Tibial artery (tissue), 4 donors: ENCODE data around the gene SND1.
"Not testable (repeated sequence)": the region's sequence is repeated elsewhere in the genome, so short reads cannot be mapped to it uniquely, and the experiment has no call there.

Experiments used
- DNase-seq, 2 donors: peaks; one replicate each; pipeline ENCODE4 v3.0.0-alpha.2; 2019
- H3K27ac ChIP-seq, 2 donors: fragments of 200-600 bp; sonication (generic) in 1 of 2; 1 replicate in 1 of 2; 2 replicates in 1 of 2; pipeline ENCODE4 v1.5.1; 2018 to 2019; ENCODE audit warnings: mild to moderate bottlenecking in 1 of 2
- H3K27me3 ChIP-seq, 2 donors: fragments of 200-600 bp; sonication (generic) in 1 of 2; one replicate each; pipeline versions ENCODE4 v1.5.1 to v1.6.0; 2016 to 2019
- H3K36me3 ChIP-seq, 3 donors: fragments of 200-600 bp; sonication (generic) in 2 of 3; one replicate each; pipeline ENCODE4 v1.5.1; 2016 to 2019; ENCODE audit warnings: mild to moderate bottlenecking in 2 of 3
- H3K4me1 ChIP-seq, 4 donors: fragments of 200-600 bp; sonication (generic) in 2 of 4; 1 replicate in 3 of 4; 2 replicates in 1 of 4; pipeline ENCODE4 v1.5.1; 2016 to 2019
- H3K4me3 ChIP-seq, 2 donors: fragments of 200-600 bp; sonication (generic) in 1 of 2; 1 replicate in 1 of 2; 2 replicates in 1 of 2; pipeline ENCODE4 v1.5.1; 2018 to 2019; ENCODE audit warnings: mild to moderate bottlenecking in 2 of 2
- H3K9me3 ChIP-seq, 3 donors: fragments of 200-600 bp; sonication (generic) in 1 of 3; one replicate each; pipeline ENCODE4 v1.5.1; 2016 to 2019
- intact Hi-C: fragments of 100-400 bp; cut with DNase I; formaldehyde crosslinking; loops from one replicate; pipeline ENCODE4 v1.15.0; 2023; ENCODE audit warnings: low total_unique reads
- TF ChIP-seq, protein P1 (sequence below), 2 experiments: fragments of 200-600 bp in 1 of 2; fragments of 450-650 bp in 1 of 2; IDR thresholded peaks; one replicate each; pipeline ENCODE4 v1.5.1; 2017 to 2019; ENCODE audit warnings: antibody characterized with exemption in 2 of 2, mild to moderate bottlenecking in 1 of 2, moderate library complexity in 1 of 2

SND1 gene

DNA sequence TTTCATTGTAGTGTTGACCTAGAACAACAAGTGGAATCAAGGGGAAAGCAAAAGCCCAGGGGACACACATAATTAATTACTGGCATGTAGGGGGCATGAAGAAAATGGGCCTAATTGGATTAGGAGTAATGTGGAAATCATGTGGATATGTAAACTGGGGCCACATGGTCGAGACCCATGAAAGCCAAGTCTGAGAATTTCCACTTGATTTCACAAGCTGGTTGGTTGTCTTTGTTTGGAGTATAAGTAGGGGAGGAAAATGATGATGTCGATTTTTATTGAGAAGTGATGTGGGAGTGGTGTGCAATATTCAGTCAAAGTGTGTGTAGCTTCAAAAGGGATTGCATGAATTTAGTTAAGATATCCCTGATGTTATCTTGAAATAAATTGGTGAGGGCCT is 247.4 kb downstream of the SND1 start:
- H3K27ac ChIP-seq: no peak overlapping the region
- no peaks in the 10 kb centered on the region for H3K27me3 ChIP-seq
- peaks cover 0 to 34% (median 7%) of the 10 kb centered on the region in 4 donors for H3K4me1 ChIP-seq
- no peak for DNase-seq
- no peaks in the 10 kb centered on the region for H3K9me3 ChIP-seq
- H3K36me3 ChIP-seq: no peaks in the 10 kb centered on the region
- no peak overlapping the region for H3K4me3 ChIP-seq
- intact Hi-C loops: no loop called here
- TF ChIP-seq, protein P1, sequence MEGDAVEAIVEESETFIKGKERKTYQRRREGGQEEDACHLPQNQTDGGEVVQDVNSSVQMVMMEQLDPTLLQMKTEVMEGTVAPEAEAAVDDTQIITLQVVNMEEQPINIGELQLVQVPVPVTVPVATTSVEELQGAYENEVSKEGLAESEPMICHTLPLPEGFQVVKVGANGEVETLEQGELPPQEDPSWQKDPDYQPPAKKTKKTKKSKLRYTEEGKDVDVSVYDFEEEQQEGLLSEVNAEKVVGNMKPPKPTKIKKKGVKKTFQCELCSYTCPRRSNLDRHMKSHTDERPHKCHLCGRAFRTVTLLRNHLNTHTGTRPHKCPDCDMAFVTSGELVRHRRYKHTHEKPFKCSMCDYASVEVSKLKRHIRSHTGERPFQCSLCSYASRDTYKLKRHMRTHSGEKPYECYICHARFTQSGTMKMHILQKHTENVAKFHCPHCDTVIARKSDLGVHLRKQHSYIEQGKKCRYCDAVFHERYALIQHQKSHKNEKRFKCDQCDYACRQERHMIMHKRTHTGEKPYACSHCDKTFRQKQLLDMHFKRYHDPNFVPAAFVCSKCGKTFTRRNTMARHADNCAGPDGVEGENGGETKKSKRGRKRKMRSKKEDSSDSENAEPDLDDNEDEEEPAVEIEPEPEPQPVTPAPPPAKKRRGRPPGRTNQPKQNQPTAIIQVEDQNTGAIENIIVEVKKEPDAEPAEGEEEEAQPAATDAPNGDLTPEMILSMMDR (IDR thresholded peaks at IDR 0.05): no peak

DNA sequence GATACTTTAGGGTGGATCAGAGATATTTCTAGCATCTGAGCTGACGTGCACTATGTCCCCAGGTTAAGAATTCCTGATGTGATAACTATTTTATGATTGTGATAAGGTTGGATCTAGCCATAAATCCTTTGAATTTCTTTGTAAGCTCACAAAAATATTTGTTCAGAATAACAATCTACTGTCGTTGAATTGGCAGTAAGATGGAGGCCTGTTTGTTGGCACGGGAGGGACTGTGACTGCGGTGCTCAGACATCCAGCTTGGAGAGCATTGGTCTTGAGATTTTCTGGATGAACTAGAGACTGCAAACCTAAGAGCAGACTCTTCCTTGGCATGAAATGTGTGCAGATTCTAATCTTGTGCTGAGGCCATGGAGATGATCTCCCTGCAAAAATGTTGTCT is 248.1 kb downstream of the SND1 start:
- H3K4me1 ChIP-seq: peaks cover 0 to 34% (median 7%) of the 10 kb centered on the region in 4 donors
- no peak overlapping the region for H3K4me3 ChIP-seq
- no peaks in the 10 kb centered on the region for H3K9me3 ChIP-seq
- DNase-seq: no peak
- intact Hi-C loops: no loop called here
- H3K27me3 ChIP-seq: no peaks in the 10 kb centered on the region
- TF ChIP-seq, protein P1 (IDR thresholded peaks at IDR 0.05): no peak
- no peak overlapping the region for H3K27ac ChIP-seq
- H3K36me3 ChIP-seq: no peaks in the 10 kb centered on the region

DNA sequence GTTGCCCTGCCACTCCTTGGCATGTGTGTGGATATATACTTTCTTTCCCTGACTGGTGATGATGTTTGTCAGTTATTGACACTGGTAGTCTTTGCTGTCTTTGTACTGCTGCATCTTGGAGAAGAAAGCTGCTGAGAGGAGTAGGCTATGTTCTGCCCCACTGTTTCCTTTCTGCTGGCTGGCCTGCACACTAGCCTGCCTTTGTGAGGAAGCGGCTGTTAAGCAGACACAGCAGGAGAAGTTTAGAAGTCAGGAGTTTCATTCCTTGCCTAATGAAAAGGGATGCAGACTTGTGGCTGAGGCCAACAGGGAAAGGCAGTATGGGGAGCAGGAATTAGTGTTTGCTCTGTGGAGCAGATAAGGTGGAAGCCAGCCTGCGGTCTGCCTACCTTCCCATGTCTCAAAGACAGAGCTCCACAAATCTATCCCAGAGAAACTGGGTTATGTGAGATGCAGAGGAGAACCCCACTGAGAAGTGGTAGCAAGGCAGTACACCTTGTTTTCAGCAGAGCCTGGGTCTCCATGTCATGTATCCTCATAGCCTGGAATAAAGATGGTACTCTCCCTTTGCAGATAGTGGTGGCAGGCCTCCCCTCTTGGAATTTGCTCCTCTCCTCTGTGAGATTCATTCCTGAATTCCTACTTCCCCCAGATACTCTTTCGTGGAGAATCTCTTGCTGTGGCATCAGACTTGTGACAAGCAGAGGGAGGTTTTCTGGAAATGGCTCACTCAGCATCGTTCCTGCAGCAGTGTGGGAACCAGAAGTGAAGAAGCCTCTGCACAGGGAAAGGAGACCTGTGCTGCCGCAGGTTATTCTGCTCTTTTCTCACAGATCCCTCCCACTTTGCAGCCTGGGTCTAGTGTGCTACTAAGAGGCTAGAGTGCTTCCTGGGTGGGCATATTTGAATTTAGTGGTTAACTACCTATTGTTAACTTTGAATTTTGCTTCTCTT is 249.0 kb downstream of the SND1 start:
- Histone ChIP-seq H3K4me3 (no peak overlapping the region), H3K27me3 (no peaks in the 10 kb centered on the region), H3K36me3 (no peaks in the 10 kb centered on the region), H3K4me1 (peaks cover 0 to 34% (median 10%) of the 10 kb centered on the region in 4 donors), H3K27ac (no peak overlapping the region), H3K9me3 (no peaks in the 10 kb centered on the region)
- intact Hi-C loops: no loop called here
- TF ChIP-seq, protein P1 (IDR thresholded peaks at IDR 0.05): no peak
- no peak for DNase-seq

DNA sequence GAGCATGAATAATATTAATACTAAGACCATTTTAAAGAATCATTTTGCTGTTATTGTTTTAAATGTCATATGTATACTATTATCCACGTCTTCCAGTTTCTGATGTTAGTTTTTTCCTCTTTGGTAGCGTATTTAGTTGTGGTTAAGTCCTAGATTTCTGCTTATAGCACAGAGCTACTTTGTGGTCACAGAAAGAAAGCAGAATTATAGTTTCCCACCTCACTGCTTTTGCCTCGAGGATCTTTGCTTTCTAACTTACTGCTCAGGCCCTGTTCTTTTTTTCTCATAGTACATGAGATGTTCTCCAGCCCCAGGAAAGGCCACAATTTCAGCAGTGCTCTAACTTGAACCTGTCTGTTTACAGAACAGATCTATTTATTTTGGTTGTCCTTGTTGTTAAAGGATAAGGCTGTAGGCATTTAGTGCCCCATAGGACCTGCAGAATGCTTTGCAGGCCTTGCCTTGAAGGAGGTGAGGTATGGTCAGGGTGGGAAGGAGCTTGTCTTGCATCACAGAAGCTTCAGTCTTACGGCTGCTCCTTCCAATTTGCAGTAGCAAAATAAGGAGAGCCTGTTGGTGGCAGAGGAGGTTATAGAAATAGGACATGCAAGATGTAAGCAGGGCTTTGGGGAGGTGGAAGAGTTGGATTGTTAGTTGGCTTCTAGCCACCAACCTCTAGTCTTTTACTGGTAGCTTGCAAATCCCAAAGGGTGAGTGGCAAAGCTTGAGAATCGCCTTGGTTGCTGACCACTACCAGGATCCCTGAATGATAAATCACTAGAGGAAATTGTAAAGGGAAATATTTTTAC is 250.1 kb downstream of the SND1 start:
- H3K27ac ChIP-seq: no peak overlapping the region
- intact Hi-C loops: no loop called here
- TF ChIP-seq, protein P1 (IDR thresholded peaks at IDR 0.05): no peak
- no peaks in the 10 kb centered on the region for H3K9me3 ChIP-seq
- no peak overlapping the region for H3K4me3 ChIP-seq
- peaks cover 0 to 28% (median 10%) of the 10 kb centered on the region in 4 donors for H3K4me1 ChIP-seq
- no peak for DNase-seq
- H3K36me3 ChIP-seq: no peaks in the 10 kb centered on the region
- H3K27me3 ChIP-seq: no peaks in the 10 kb centered on the region

DNA sequence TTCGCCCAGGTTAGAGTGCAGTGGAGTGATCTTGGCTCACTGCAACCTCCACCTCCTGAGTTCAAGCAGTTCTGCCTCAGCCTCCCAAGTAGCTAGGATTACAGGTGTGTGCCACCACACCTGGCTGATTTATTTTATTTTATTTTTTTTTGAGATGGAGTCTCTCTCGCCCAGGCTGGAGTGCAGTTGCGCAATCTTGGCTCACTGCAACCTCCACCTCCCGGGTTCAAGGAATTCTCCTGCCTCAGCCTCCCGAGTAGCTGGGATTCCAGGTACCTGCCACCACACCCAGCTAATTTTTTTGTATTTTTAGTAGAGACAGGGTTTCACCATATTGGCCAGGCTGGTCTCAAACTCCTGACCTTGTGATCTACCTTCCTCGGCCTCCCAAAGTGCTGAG is 250.8 kb downstream of the SND1 start:
- H3K36me3 ChIP-seq: not testable (repeated sequence)

More for the DNA sequence above, 250.8 kb downstream of the SND1 start:
- H3K4me1 ChIP-seq: peaks cover 0 to 24% (median 10%) of the 10 kb centered on the region in 4 donors
- H3K4me3 ChIP-seq, intact Hi-C loops, H3K27me3 ChIP-seq, H3K27ac ChIP-seq, DNase-seq, H3K9me3 ChIP-seq: not testable (repeated sequence)
